GM21390 (cell line): ENCODE data around the gene SATB2.
A peak's percentile ranks its signal among the peaks of the same experiment; 100 is the strongest.

Experiments
- ATAC-seq: cut with Tn5 transposase; IDR thresholded peaks from one replicate; pipeline ENCODE4 v1.9.1; 2021; ENCODE audit not compliant: unreplicated experiment

SATB2 gene

DNA sequence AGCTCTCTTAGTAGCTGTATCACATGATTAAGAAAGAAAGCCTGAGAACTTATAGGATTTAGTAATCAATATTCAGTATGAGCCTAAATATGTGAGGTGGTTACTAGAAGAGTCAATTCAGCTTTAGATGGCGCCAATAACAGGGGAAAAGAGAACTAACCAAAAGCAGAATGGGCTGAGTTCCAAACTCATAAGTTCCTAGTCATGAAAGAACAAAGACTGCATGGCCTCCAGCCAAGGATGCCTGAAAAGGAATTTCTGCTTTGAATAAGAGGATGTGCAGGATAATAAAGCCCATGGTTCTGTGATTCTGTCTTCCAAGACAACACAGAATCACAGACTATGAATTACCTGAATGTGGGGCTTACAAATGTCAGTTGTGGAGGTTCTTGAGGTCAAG is 196.5 kb downstream of the SATB2 start:
- no peak for ATAC-seq

GRCh38 chr2:199259671-199260070 is 198.1 kb downstream of the SATB2 start:
- no peak for ATAC-seq

GRCh38 chr2:199258291-199258690 is 199.4 kb downstream of the SATB2 start:
- no peak for ATAC-seq

DNA sequence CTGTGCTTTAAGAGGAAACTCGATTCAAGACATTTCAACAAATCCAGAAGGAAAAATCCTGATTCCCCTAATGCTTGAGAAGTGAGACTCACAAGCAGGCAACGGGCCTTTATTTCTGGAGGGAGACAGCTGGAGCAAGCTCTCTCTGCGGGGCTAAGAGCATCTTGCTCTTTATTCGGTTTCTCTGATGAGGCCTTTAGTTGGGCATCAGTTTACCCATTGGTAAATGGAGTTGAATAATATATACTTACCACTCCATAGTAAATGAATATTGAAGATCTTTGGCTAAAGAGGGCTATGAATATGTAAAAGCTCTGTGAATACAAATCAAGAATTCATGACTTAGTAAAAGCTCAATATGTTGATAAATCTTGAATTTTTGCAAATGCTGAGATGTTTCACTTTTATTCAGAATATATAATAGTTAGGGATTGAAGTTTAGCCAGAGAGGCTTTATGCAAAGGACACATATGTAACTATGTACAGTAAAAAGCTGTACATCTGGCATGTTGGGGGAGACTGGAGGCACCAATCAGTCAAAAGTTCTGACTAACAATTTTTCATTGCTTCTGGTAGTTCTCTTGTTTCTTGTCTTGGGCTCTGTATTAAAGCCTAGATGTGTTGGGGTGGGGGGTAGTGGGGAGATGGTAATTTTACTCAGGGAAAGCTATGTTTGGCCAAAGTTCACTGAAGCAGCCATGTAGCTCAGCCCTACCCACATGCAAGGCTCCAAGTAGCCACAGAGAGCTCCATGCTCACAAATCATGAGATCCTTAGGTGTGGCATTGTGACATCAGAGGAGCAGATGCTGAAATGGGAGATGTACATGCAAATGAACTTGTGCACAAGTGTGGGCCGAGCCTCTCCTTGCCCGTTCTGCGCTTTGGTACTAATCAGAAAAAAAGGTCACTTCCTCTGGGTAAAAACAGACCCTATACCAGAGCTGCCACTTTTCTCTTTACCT is 200.2 kb downstream of the SATB2 start:
- ATAC-seq = no peak

DNA sequence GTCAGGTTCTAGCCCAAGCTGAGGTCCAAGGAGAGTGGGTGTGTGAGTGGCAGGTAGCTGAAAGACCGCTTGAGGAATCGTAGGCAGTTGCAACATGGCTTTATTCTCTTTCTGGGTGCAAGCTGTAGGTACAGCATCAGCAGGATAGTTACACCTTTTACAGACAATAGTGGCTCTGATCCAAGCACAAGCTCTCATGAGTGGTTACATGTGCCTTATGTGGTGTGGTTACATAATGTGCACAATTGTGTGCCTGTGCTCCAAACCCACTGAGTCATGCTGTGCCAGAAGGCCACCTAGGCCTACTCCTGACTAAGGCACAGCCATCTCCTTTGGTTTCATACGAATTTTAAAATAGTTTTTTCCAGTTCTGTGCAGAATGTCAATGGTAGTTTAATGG is 227.6 kb downstream of the SATB2 start:
- ATAC-seq = no peak

DNA sequence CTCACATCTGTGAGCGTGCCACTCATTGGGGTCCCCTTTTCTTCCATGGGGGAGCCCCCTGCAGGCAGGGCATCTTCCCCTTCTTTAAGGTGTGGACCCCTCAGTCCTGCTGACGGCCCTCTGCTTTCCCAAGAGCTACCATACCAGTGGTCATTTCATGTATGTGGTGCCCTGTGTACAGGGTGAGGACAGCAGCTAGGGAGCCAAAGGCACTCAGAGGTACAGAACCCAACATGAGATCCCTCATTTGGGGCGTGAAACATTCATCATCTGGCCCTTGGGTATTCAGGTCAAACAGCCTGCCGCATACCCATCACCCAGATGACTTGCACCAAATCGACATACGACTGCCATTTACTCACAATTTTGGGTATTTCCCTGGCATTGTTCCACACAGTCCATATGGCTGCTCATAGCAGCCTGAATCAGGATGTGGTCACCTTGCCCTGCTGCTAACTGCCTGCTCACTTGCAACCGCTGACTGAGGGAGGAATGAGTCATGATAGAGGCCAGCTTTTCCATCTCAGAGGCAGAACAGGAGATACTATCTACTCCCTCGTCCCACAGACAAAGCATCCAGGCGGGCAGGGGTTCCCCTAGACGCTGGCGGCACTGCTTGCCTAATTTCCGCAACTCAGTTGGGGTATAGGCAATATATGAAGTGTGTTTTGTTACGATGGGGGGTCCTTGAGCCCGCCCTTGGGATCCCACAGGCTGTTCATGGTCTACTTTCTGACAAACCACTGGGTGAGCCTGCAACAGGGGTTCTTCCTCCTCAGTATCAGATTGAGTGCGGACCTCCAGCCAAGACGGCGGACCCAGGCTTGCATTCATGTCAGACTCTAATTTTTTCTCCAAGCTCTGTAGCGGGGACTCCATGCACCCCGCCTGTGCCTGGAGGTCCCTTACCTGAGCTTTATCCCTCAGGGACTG is 228.6 kb downstream of the SATB2 start:
- peak; percentile 71 for ATAC-seq

GRCh38 chr2:199223791-199224190 is 233.9 kb downstream of the SATB2 start:
- no peak for ATAC-seq

DNA sequence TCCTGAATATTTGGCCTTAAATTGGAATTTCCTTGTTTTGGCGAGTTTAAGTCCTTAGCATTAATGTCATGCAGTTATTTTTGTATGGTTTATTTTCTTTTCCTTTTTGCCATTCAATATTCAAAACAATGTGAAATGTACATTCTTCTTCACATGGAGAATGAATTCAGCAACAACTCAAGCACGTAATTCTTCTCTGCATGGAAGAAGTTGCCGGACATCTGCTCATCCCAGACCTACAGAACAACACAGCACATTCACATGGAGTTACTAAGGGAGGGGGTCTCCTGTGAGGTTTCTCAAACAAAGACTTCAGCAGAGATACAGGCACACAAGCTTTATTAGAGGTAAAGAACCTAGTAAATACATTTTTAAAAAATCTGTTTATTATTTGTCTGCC is 236.8 kb downstream of the SATB2 start:
- ATAC-seq = no peak

GRCh38 chr2:199219551-199219950 is 238.2 kb downstream of the SATB2 start:
- no peak for ATAC-seq
